ENCODE measurements around the gene YBEY. TPM values are rescaled to one million over a fixed set of nuclear protein-coding genes. Genes with fewer than 3 reads are reported as not detected.

YBEY gene
- total RNA-seq, 1 experiment from 2014 or later: 13.8 TPM

DNA sequence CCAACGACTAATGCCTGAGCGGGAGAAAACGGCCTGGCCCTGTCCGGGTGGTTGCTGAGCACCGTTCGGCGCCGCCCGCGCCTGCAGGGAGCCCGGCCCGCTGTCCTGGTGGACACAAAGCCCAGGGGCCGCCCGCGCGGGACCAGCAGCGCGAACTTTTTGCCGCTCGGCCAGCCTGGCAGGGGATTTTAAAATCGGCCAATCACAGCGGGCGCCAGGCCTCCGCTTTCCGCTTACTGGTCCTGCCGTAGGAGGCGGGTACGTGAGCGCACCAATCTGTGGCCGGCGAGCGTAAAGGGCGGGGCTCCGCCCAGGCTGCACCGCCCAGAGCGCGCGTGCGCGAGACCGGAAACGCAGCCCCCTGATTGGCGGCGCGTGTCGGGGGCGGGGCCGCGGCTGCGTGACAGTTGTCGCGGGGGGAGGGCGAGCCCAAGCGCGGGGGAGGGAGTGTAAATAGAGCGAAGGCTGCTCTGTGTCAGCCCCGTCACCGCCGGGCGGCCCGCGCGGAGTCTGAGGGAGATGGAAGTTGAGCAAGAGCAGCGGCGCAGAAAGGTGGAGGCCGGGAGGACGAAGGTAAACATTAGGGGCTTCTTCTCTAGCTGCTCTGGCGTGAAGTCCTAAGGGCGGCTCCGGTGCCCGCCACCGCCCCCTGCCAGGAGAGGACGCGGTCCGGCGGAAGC is 37.7 kb downstream of the YBEY start, which contains the start of the genes C21orf58 and PCNT:
Gene C21orf58 (minus strand): TSS at position 161 of the 680 bp plus-strand sequence. CDS start 1,132 bp downstream, outside the sequence.
Gene PCNT (plus strand): TSS at position 447 of the 680 bp plus-strand sequence. CDS start 73 bp downstream, at position 520.
- no TSS peak for BruUV-seq (replicated peaks)
- POLR2A ChIA-PET (ENCODE audit: unreplicated experiment): no interaction called here
- Histone ChIP-seq H3K9me2 (ENCODE audit: insufficient read depth) (no peaks in the 10 kb centered on the region), H4K20me1 (ENCODE audit: insufficient read depth) (no peaks in the 10 kb centered on the region), H3K4me3 (peak within 1 kb of the TSS; percentile 98), H3K36me3 (ENCODE audit: low read depth) (no peaks in the 10 kb centered on the region), H3K9me3 (ENCODE audit: insufficient read depth, low read depth) (no peaks in the 10 kb centered on the region), H3F3A (ENCODE audit: insufficient read depth, low read depth) (peaks cover 8% of the 10 kb centered on the region; the same call in 1 of the 2 replicates), H3K79me2 (ENCODE audit: low read depth) (peaks cover 59% of the 10 kb centered on the region), H3K4me1 (replicated peaks; ENCODE audit: insufficient read depth) (peaks cover 16% of the 10 kb centered on the region), H3K27me3 (ENCODE audit: insufficient read depth, low read depth) (no peaks in the 10 kb centered on the region), H2AFZ (peak within 1 kb of the TSS; percentile 96), H3K27ac (peak within 1 kb of the TSS; percentile 80), H3K4me2 (peak within 1 kb of the TSS; percentile 99)
- intact Hi-C loops (cut with micrococcal nuclease; ENCODE audit: unreplicated experiment): loop anchor here (1.0 kb wide), 1 partner anchor 38 kb away; the partner anchor contains the start of gene YBEY
- TF ChIP-seq EZH2 (IDR thresholded peaks at IDR 0.05; ENCODE audit: low read depth): no peak
- TF ChIP-seq, protein P1, sequence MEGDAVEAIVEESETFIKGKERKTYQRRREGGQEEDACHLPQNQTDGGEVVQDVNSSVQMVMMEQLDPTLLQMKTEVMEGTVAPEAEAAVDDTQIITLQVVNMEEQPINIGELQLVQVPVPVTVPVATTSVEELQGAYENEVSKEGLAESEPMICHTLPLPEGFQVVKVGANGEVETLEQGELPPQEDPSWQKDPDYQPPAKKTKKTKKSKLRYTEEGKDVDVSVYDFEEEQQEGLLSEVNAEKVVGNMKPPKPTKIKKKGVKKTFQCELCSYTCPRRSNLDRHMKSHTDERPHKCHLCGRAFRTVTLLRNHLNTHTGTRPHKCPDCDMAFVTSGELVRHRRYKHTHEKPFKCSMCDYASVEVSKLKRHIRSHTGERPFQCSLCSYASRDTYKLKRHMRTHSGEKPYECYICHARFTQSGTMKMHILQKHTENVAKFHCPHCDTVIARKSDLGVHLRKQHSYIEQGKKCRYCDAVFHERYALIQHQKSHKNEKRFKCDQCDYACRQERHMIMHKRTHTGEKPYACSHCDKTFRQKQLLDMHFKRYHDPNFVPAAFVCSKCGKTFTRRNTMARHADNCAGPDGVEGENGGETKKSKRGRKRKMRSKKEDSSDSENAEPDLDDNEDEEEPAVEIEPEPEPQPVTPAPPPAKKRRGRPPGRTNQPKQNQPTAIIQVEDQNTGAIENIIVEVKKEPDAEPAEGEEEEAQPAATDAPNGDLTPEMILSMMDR (conservative IDR thresholded peaks at IDR 0.05): no peak
- CTCF ChIA-PET: no interaction called here
- peak; percentile 86 to 96 for DNase-seq

DNA sequence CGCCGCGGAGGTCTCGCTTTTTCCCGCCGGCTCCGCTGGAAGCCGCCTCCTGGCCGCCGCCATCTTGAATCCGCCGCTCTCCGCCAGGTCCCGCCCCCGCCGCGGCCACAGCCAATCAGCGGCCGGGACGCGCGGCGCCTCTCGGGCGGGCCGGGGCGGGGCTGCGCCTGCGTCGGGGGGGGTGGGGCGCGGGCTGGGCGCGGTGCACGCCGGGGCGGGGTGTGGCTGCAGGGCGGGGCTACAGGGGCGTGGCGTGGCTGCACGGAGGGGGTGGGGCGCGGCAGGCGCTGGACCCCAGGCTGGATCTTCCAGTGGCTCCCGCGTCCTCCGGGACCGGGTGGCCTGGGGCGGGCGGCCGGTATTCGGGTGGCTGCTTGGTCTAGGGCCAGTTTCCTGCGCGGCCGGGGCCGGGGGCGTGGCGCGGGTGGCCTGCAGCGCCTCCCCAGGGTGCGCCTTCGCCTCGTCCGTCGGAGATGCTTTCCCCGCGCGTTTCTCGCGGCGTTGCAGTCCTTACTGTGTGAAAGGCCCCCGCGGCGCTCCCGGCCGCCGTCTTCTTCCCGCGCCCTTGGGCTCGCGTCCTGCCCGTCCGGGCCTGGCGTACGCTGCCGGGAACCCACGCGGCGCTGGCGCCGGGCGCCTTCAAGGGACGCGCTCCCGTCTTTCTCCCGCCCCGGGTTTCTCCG is 38.4 kb downstream of the YBEY start:
- intact Hi-C loops (cut with micrococcal nuclease; ENCODE audit: unreplicated experiment): loop anchor here (1.0 kb wide), 1 partner anchor 38 kb away; the partner anchor contains the start of gene YBEY

More for the DNA sequence above, 38.4 kb downstream of the YBEY start:
- no peaks in the 10 kb centered on the region for H3K9me2 ChIP-seq (ENCODE audit: insufficient read depth)
- H3K27me3 ChIP-seq (ENCODE audit: insufficient read depth, low read depth): no peaks in the 10 kb centered on the region
- H2AFZ ChIP-seq: peak overlapping the region; percentile 96
- BruUV-seq (replicated peaks): no TSS peak
- peaks cover 62% of the 10 kb centered on the region for H3K79me2 ChIP-seq (ENCODE audit: low read depth)
- H3K36me3 ChIP-seq (ENCODE audit: low read depth): no peaks in the 10 kb centered on the region
- H3F3A ChIP-seq (ENCODE audit: insufficient read depth, low read depth): peaks cover 8% of the 10 kb centered on the region; the same call in 1 of the 2 replicates
- H3K27ac ChIP-seq: peak overlapping the region; percentile 80
- TF ChIP-seq, protein P1 (conservative IDR thresholded peaks at IDR 0.05): no peak
- no peak for TF ChIP-seq EZH2 (IDR thresholded peaks at IDR 0.05; ENCODE audit: low read depth)
- peaks cover 16% of the 10 kb centered on the region for H3K4me1 ChIP-seq (replicated peaks; ENCODE audit: insufficient read depth)
- ChIA-PET POLR2A (ENCODE audit: unreplicated experiment) (no interaction called here), CTCF (interaction anchor here (0.7 kb wide), 1 partner anchor 51 kb away, joined by 3 read pairs; no protein-coding TSS in a partner anchor)
- peak; percentile 47 to 81 for DNase-seq
- H4K20me1 ChIP-seq (ENCODE audit: insufficient read depth): no peaks in the 10 kb centered on the region
- peak overlapping the region; percentile 99 for H3K4me2 ChIP-seq
- H3K4me3 ChIP-seq: peak overlapping the region; percentile 98
- H3K9me3 ChIP-seq (ENCODE audit: insufficient read depth, low read depth): no peaks in the 10 kb centered on the region

All from PC-9 (cell line).